ENCODE measurements around the gene KLF1. TPM values are rescaled to one million over a fixed set of nuclear protein-coding genes. Genes with fewer than 3 reads are reported as not detected.
"Not testable (repeated sequence)": the region's sequence is repeated elsewhere in the genome, so short reads cannot be mapped to it uniquely, and the experiment has no call there.

The KLF1 gene
- total and polyA plus RNA-seq, 8 donors: 0.05 to 0.19 (median 0.18) TPM; not detected in 5

DNA sequence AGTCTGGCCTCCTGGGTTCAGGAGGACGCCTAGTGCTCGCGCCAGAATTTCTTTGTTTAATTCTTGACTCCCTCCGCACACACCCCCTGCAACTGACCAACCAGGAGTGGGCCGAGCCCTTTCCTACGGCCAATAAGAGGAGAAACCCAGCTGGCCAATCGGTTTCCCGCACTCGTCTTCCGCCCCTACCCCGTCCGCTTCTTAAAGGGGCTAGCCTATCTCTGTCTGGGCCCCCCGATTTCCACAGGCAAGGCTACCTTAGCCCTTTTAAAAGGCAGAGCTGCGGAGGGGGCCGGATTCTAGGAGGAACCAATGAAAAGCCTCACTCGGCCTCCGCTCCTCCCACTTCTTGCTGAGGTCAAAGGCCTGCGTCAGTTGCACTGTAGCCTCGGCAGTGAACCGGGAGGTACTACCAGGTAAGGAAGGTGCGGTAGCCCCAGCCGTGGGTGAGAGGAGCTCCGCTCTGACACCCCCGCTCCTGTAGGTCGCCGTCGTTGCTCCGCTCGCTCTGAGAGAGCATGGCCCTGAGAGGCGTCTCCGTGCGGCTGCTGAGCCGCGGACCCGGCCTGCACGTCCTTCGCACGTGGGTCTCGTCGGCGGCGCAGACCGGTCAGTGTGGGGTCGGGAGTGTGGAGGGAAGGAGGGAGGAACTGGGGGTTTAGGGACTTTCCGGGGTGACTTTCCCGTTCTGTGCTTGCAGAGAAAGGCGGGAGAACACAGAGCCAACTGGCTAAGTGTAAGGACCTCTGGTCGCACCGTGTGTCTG is 4.0 kb upstream of the KLF1 start, which contains the start of gene GCDH:
Gene GCDH (plus strand): TSS at position 374 of the 766 bp plus-strand sequence. CDS start 145 bp downstream, at position 519.
- peaks cover 0 to 5% (median 3%) of the 10 kb centered on the region in 3 donors for H3K27me3 ChIP-seq

DNA sequence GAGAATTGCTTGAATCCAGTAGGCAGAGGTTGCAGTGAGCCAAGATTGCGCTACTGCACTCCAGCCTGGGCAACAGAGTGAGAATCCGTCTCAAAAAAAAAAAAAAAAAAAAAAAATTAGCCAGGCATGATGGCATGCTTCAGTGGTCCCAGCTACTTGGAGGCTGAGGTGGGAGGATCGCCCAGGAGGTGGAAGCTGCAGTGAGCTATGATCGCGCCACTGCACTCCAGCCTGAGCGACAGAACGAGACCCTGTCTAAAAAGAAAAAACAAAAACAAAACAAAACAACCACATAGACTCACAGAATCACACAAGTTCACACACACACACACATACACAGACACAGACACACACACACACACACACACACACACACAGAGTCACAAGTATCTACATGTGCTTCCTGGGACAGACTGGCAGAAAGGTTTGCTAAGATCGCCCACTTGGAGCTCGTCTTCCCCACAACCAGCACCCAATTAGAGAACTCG is 3.3 kb upstream of the KLF1 start:
- intact Hi-C loops (cut with DNase I; ENCODE audit: low total_unique reads); DNase-seq; H3K9me3 ChIP-seq: not testable (repeated sequence)
- WGBS, 5 donors: 26 to 38% (median 32%) methylated on average over 10 of the region's 10 CpGs
- Histone ChIP-seq H3K36me3 (peaks cover 15 to 26% (median 23%) of the 10 kb centered on the region in 4 donors), H3K27ac (peak overlapping the region; percentile 69 to 91 (median 85)), H3K27me3 (peaks cover 0 to 12% (median 7%) of the 10 kb centered on the region in 3 donors), H3K4me1 (peaks cover 24 to 34% (median 29%) of the 10 kb centered on the region in 4 donors), H3K4me3 (peak overlapping the region; percentile 18 to 99 (median 88))

More for the DNA sequence above, 4.0 kb upstream of the KLF1 start, which contains the start of gene GCDH:
- intact Hi-C loops (cut with DNase I; ENCODE audit: low total_unique reads): no loop called here
- Histone ChIP-seq H3K9me3 (no peaks in the 10 kb centered on the region), H3K4me1 (peaks cover 18 to 28% (median 22%) of the 10 kb centered on the region in 4 donors), H3K4me3 (peak within 1 kb of the TSS; percentile 82 to 99 (median 93)), H3K36me3 (peaks cover 18 to 31% (median 26%) of the 10 kb centered on the region in 4 donors), H3K27ac (peak within 1 kb of the TSS; percentile 78 to 91 (median 86))
- DNase-seq: peak; percentile 98 to 99
- WGBS, 5 donors: 0 to 1% (median 0%) methylated on average over 36 to 49 of the region's 49 CpGs
- peak; percentile 58 to 95 (median 94) for TF ChIP-seq POLR2AphosphoS5 (IDR thresholded peaks at IDR 0.05)
- TF ChIP-seq, protein P1, sequence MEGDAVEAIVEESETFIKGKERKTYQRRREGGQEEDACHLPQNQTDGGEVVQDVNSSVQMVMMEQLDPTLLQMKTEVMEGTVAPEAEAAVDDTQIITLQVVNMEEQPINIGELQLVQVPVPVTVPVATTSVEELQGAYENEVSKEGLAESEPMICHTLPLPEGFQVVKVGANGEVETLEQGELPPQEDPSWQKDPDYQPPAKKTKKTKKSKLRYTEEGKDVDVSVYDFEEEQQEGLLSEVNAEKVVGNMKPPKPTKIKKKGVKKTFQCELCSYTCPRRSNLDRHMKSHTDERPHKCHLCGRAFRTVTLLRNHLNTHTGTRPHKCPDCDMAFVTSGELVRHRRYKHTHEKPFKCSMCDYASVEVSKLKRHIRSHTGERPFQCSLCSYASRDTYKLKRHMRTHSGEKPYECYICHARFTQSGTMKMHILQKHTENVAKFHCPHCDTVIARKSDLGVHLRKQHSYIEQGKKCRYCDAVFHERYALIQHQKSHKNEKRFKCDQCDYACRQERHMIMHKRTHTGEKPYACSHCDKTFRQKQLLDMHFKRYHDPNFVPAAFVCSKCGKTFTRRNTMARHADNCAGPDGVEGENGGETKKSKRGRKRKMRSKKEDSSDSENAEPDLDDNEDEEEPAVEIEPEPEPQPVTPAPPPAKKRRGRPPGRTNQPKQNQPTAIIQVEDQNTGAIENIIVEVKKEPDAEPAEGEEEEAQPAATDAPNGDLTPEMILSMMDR (IDR thresholded peaks at IDR 0.05): peak in 1 of 7 experiments; percentile 8
- TF ChIP-seq POLR2A (IDR thresholded peaks at IDR 0.05): peak in 2 of 4 donors; percentile 73 to 79
- no peak for TF ChIP-seq EP300 (IDR thresholded peaks at IDR 0.05)

- intact Hi-C loops (cut with DNase I; ENCODE audit: low total_unique reads): loop anchor here (10.0 kb wide), 1 partner anchor 47 kb away; the partner anchor contains the start of genes CALR and FARSA
- H3K36me3 ChIP-seq: peaks cover 0 to 3% (median under 1%) of the 10 kb centered on the region in 4 donors
- peaks cover 0 to 26% (median 12%) of the 10 kb centered on the region in 3 donors for H3K27me3 ChIP-seq
- no peak overlapping the region for H3K4me3 ChIP-seq
- H3K9me3 ChIP-seq: peaks cover 0 to 15% (median 12%) of the 10 kb centered on the region in 4 donors
- DNase-seq: no peak
- H3K4me1 ChIP-seq: peaks cover 33 to 47% (median 40%) of the 10 kb centered on the region in 4 donors
- TF ChIP-seq POLR2AphosphoS5 (IDR thresholded peaks at IDR 0.05) (no peak), POLR2A (IDR thresholded peaks at IDR 0.05) (no peak), EP300 (IDR thresholded peaks at IDR 0.05) (no peak)
- TF ChIP-seq, protein P1 (IDR thresholded peaks at IDR 0.05): no peak
- H3K27ac ChIP-seq: no peak overlapping the region
- WGBS, 5 donors: 70 to 78% (median 74%) methylated on average over 4 to 5 of the region's 5 CpGs
Measured at GRCh38 chr19:12888006-12888603, 1.1 kb upstream of the KLF1 start.

GRCh38 chr19:12886651-12886968 is 391 bp downstream of the KLF1 start:
- WGBS, 5 donors: 73 to 75% (median 75%) methylated on average over 5 of the region's 5 CpGs
- intact Hi-C loops (cut with DNase I; ENCODE audit: low total_unique reads): loop anchor here (10.0 kb wide), 1 partner anchor 48 kb away; the partner anchor contains the start of genes CALR and FARSA
- no peak for DNase-seq
- H3K4me1 ChIP-seq: peaks cover 24 to 45% (median 33%) of the 10 kb centered on the region in 4 donors
- peaks cover 0 to 26% (median 12%) of the 10 kb centered on the region in 3 donors for H3K27me3 ChIP-seq
- no peaks in the 10 kb centered on the region for H3K36me3 ChIP-seq
- peaks cover 0 to 16% (median 12%) of the 10 kb centered on the region in 4 donors for H3K9me3 ChIP-seq
- TF ChIP-seq POLR2AphosphoS5 (IDR thresholded peaks at IDR 0.05): no peak
- TF ChIP-seq, protein P1 (IDR thresholded peaks at IDR 0.05): no peak
- no peak for TF ChIP-seq POLR2A (IDR thresholded peaks at IDR 0.05)
- TF ChIP-seq EP300 (IDR thresholded peaks at IDR 0.05): no peak
- no peak overlapping the region for H3K27ac ChIP-seq
- no peak overlapping the region for H3K4me3 ChIP-seq
